HG03064 (cell line): ENCODE data around the gene TFCP2L1.
"Not testable (repeated sequence)": the region's sequence is repeated elsewhere in the genome, so short reads cannot be mapped to it uniquely, and the experiment has no call there.

ENCODE experiments used
- ATAC-seq: cut with Tn5 transposase; IDR thresholded peaks from one replicate; pipeline ENCODE4 v1.9.1; 2021; ENCODE audit warnings: low read depth; ENCODE audit not compliant: unreplicated experiment

TFCP2L1 gene

DNA sequence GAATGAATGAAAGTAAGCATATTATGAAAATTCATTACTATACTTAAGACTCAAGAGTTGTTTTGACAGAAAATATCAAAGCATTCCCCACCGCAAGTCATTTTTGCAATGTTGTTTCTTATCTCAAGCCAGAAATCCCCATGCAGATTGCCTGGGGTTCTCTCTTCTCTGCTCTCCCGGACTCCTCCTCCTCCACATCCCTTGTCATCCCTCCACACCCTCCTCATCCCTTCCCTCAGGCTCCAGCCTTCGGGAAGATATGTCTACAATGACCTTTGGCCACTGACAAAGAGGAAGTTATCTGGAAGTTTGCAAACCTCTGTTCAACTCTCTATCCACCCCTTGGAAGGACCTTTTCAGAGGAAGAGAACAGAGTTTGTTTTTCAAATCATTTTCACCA, 11.9 kb downstream of the TFCP2L1 start:
- no peak for ATAC-seq

DNA sequence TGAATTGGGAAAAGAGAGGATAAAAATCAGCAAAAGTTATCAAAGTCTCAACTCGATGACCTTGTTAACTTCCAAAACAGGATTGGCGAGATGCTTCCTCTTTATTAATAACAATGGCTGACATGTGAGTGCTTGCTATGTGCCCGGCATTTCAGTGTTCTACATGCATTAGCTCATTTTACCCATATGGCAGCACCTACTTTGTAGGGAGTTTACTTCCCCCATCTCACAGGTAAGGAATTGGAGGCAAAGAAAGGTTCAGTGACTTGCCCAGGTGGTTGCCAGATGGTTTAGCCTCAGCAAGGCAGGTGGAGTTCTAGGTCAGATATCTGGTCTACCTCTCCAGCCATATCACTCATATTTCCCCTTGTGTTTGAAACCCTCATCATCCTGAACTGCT, 12.4 kb downstream of the TFCP2L1 start:
- no peak for ATAC-seq

DNA sequence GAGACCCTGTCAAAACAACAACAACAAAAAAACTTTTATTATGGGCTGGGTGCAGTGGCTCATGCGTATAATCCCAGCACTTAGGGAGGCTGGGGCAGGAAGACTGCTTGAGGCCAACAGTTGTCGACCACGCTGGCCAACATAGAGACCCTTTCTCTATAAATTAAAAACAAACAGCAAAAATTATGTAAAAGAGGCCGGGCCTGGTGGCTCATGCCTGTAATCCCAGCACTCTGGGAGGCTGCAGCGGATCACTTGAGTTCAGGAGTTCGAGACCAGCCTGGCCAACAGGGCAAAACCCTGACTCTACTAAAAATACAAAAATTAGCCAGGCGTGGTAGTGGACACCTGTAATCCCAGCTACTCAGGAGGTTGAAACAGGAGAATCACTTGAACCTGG, 15.6 kb downstream of the TFCP2L1 start:
- ATAC-seq: not testable (repeated sequence)

DNA sequence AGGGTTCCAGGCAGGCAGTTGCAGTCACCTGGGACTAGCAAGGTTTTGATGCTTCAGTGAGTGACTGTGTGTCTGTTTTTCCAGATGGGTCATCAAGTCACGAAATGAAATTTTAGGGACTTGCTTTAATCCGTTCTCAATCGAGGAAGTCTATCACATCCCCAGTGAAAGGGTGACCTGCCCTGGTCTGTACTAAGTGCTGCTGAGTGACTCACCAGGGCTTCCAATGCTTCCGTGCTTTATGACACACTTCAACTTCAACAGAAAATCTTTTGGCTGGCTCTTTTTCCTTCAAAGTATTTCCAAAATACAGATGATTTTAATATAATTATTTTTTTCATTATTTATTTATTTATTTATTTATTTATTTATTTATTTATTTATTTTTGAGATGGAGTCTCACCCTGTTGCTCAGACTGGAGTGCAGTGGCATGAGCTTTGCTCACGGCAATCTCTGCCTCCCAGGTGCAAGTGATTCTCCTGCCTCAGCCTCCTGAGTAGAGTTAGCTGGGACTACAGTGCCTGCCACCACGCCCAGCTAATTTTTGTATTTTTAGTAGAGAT, 18.4 kb downstream of the TFCP2L1 start:
- ATAC-seq: no peak

DNA sequence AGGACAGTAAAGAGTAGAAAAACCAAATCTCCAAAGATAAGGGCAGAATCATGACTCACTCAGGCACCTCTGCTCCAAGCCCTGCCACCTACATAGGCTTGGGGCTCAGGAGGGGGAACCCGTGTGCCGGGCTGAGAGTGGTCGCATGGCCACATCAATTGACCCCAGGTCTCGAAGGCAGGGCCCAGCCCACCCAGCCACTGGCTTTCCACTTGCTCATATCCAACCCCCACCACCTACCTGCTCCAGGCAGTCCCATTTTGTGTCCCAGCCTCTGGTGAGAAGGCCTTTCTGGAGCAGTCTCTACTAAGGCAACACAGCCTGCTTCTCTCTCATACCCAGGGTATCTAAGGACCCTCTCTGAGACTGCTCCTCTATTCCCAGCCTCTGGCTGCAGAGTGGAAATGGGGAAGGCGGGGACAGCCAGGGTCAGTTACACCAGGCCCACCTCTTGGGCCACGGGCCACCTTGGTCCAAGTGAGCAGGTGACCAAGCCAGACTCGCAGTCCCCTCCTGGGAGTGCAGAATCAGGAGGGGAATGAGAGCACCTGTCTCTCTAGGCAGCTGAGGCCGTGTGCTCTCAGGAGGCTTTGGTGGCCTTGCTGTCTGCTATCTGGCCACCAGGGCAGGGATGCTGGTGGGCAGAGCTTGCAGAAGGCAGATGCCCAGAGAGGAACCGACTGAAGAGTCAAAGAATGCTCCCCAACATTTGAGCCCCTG, 20.8 kb downstream of the TFCP2L1 start:
- no peak for ATAC-seq

DNA sequence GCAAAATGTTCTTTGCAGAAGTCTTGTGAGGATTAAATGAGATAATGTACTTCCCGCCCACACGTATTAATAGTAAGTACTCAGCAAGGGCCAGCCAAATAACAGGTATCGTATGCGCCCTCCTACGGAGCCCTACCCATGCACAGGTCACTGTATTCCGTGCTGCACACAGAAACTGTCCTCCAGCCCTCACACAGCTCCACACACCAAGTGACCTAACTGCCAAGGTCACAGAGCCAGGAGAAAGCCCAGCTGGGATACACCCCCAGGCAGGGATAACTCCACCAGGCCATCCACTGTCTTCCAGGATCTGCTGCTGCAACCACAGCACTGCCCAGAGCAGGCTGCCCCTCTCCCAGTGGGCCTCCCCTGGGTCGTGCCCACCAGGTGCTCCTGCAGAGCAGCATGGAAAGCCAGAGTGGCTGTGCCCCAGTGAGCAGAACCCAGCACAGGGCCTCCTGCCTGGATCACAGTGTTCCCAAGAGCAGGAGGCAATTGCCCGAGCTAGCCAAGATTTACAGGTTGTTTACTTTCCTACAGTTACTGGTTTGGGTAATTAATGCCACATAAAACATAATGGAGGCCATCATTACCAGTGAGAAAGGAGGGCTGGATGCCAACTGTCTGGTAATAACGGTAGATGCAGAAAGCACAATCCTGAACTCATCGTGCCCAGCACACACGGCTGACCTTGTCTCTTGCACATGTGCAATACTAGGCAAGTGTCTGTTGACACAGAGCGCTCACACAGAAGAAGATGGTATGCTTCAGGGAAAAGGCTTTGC, 24.4 kb downstream of the TFCP2L1 start:
- ATAC-seq: no peak

DNA sequence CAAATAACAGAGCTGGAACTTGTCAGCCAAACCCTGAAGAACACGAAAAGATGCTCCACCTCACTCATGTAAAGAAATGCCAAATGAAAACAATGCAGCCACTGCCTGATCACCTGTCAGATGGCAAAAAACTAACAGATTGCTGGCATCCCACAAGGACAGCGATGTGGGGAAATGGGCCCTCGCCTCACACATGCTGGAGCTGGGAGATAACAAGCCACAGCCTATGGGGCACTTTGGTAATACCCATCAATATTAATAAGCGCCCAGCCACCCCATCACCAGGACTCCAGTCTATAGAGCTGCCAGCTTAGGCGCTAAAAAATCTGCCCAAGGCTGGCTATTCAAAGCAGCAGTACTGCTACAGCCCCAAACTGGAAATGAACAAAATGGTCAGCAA, 27.0 kb downstream of the TFCP2L1 start:
- no peak for ATAC-seq

DNA sequence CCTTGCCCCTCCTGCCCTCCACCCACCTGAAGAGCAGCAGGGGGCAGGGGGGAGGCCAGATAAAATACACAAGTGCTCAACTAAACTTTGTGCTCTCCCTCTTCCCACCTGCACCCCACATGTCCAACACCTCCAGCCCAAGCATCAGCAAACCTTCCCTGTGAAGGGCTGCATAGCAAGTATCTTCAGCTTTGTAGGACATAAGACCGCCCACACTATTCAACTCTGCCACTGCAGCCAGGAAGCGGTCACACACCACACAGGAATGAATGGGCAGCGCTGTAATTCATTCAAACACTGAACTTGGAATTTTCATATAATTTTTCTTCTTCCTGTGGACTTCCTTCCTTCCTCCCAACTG, 27.5 kb downstream of the TFCP2L1 start:
- no peak for ATAC-seq

DNA sequence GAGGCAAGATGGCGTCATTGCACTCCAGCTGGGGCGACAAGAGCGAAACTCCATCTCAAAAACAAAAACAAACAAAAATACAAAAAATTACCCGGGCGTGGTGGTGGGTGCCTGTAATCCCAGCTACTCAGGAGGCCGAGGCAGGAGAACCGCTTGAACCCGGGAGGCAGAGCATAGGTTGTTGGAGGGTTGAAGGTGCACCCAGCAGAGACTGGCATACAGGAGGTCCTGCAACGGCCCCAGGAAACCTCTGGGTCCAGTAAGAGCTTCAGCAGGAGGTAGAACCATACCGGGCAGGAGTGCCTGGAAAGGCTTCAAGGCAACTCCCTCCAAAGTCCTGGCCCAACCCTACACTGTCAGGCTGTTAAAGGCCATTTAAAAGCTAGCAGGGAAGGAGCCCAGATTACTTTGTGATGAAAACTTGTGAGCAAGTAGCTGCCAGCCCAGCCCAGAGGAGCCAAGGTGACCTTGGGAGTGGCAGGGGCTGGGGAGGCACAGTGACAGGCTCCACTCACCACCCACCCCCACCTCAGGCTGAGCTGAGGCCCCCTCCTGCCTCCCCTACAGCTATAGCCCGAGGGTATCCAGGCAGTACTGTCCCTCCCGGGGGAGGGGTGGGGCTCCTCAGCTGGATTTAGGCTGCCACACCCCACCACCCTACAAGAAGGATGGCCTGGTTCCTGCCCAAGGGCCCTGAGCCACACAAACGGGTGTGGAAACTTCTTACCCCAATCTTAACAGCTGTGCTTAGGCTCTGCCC, 28.1 kb downstream of the TFCP2L1 start:
- no peak for ATAC-seq

DNA sequence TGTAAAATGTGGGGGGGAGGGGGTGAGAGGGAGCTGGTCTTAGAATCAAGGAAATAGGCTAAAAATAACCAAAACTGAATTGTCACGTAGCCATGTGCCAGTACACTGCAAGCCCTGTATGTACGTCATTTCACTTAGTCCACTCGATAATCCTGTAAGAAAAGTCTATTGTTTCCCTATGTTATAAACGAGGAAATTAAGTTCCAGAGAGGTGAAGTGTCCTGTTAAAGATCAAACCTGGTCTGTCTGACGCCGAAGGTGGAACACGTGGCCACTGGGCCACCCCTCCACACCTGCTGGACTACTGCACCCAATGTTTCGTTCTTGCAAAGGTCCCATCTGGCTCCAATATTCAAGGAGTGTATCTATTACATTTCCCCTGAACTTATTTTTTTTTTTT, 29.6 kb downstream of the TFCP2L1 start:
- no peak for ATAC-seq

DNA sequence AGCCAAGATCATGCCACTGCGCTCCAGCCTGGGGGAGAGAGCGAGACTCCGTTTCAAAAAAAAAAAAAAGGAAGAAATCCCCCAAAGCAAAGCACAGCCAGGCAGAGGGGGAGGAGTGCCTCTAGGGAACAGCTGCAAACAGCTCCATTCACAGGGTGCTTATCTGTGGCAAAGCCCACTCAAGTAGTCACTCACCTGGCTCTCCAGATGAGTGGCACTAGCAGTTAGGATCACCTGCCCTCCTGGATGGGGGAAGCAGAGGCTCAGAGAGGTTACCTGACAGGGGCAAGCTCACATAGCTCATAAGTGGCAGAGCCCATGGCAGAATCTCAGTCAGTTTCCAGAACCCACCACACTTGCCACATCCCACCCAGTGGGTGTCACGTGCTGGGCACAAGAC, 30.3 kb downstream of the TFCP2L1 start:
- ATAC-seq: no peak

DNA sequence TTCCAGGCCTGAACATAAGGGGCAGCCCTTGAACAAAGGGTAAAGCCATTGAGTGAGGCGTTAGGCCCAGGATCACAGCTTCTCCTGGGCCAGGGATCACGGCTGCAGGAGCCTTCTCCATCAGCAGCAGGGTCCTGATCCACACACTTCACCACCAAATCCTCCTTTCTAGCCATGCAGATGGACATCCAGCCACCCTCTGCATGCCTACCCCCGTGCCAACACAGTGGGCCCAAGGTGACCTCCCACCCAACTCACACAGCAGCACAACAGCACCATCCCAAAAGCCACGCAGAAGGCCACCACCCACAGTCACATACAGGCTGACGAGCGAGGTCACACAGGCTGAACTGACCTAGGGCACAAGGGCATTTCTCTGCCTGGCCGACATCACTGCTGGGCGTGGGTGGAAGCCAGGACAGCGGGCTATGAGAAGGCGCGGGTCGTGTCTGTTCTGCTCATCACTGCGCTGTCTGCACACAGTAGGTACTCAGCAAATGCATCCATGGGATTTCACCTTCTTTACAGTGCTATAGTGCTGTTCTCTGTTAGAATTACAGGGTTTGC, 31.2 kb downstream of the TFCP2L1 start:
- no peak for ATAC-seq

DNA sequence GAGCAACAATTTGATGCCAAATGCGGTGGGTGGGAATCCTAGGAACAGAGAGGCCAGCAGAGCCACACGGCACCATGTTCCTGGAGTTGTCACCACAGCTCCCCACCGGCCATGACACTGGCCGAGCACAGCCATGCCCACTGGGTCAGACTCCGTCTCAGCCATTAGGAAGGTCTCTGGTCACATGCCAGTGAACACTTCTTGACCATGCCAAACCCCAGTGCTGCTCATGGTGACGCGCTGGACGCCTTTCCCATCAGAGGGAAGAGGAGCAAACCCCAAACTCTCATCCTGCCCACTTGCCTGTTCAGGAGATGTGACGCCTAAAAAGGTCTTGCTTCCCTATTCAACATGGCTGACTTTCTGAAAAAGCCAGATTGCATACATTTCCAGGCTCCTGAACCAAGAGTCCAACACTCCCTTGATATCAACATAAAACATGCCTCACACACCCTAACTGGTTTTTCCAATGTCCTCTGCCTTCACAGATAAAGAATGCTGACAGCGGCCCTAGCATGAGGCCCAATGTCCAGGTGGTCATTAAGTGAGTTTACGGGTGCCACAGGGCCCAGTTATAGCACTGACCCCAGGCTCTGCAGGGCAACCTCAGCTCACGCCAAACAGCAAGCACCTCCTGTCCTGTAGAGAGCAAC, 31.9 kb downstream of the TFCP2L1 start:
- ATAC-seq: no peak

DNA sequence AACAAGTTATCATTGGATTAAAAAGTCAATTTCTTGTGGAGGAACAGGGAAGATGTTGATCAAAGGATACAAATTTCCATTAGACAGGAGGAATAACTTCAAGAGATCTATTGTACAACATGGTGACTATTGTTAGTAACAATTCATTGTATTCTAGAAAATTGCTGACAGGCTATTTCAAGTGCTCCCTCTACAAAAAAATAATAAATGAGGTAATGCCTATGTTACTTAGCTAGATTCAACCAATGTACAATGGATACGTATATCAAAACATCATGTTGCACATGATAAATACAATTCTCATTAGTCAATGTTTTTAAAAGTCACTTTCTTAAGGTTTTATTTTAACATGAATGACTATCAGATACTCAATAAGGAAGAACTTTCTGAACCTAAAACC, 33.5 kb downstream of the TFCP2L1 start:
- ATAC-seq: no peak

DNA sequence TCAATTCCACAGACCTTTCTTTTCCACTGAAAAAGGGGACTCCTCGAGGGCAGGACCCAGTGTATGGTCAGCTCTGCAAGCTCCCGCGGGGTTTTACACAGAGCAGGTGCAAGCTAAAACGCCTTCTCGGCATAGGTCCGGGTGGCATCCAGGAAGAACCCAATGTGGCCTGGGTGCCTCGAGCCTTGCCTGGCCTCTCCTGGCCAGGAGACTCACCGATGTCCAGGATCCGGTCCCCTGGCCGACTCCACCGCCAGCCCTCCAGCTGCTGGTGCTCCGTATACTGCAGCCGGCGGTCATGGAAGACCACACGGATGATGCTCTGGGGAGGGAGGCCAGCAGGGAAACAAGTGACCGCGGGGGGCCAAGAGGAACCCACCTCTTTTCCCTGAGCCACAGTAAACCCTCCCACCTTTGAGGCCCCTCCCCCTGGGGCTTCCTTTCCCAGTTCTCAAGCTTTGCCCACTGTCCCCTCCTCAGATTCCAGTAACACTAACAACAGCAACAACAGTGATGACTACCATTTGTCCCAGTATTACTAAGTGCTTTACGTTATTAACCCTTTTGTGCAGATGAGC, 36.1 kb downstream of the TFCP2L1 start:
- ATAC-seq: no peak

DNA sequence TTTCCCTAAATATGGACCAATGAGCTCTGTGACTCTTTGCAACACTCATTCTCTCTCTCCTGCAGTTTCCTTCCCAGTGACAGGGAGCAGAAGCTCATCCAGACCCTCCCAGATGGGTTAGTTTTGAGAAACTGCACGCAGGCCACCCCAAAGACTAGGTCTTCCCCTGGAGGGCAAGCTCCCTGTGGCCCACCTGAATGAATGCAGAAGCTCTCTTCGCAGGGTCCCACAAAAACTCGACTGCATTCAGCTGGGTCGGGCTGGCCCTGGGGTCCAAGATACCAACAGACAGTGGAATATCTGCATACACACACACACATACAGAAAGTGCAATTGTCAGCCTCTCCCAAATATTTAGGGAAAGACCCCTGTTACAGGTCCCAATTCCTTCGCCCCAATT, 37.0 kb downstream of the TFCP2L1 start:
- no peak for ATAC-seq

DNA sequence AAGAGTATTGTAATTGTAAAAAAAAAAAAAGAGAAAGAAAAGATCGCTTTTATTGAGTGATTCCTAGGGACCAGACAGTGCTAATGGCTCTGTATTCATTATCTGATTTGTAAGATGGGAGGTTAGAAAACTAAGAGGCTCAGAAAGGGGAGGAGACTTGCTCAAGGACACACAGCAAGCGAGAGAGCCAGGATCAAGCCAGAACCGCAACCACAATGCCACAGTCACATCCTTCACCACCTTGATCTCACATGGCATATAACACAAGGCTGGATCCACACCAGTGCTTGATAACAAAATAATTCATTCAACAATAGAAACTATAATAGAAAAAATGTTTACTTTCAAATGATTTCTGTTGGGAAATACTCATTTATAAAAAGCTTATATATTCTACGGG, 37.5 kb downstream of the TFCP2L1 start:
- ATAC-seq: no peak

DNA sequence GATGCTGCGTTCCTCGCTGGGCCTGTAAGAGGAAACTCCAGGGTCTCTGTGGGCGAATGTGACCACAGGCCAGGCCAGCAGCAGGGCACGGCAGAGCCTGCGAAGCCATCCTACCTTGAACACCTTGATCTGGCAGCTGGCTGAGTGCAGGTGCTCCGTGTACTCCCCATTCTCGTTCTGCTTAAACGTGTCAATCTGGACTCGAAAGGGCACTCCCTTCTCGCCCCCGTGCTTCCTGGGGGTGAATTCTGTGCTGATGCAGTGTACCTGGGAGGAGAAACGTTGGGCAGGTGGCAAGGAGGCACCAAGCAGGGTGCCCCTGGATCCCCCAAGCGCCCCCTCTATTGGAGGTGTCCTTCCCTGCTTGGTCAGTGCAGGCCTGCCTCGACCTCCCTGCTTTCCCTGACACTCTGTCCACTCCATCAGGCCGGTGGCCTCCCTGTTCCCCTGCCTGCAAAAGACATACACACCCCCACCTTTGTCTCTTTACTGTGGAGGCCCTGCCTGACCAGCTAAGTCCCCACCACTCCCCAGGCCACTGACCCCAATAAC, 38.2 kb downstream of the TFCP2L1 start:
- no peak for ATAC-seq

DNA sequence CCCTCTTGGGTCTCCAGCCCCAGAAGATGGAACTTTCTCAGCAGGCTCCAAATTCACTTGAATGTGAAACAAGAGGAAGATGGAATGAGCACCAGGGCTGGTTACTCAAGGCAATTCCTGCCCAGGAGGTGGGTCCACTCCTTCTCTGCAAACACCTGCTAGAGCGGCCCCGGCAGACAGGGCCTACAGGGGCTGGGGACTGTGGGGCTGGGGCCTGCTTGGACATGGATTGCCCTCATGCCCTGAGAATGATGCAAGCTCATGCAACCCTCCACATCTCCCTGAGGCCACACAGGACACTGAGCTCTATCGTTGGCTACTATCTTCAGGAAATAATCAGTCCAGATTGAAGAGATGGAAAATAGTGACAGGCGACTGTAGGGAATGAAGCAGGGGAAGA, 39.1 kb downstream of the TFCP2L1 start:
- ATAC-seq: no peak
